Mesenchymal stem cell (in vitro differentiated cells and primary cell): ENCODE results near the gene AGTPBP1.

Source experiments
- DNase-seq: peaks from one replicate; pipeline ENCODE4 v3.0.0-alpha.2; 2013
- H2AFZ ChIP-seq: one replicate; pipeline ENCODE4 v1.6.1; 2013; ENCODE audit warnings: low read depth, mild to moderate bottlenecking, control low read depth, inconsistent platforms, low read length, moderate library complexity
- H2AK5ac ChIP-seq: 2 replicates; pipeline ENCODE4 v1.6.1; 2013; ENCODE audit warnings: low read length, moderate library complexity, mild to moderate bottlenecking, inconsistent platforms; ENCODE audit not compliant: severe bottlenecking
- H2BK120ac ChIP-seq: one replicate; pipeline ENCODE4 v1.6.1; 2013; ENCODE audit warnings: low read depth, mild to moderate bottlenecking, inconsistent platforms, low read length, moderate library complexity
- H2BK12ac ChIP-seq, 2 experiments: one replicate each; pipeline ENCODE4 v1.6.1; 2013; ENCODE audit warnings: inconsistent platforms in 2 of 2, low read length in 2 of 2, mild to moderate bottlenecking in 2 of 2, moderate library complexity in 2 of 2, control low read depth in 1 of 2
- H2BK15ac ChIP-seq: one replicate; pipeline ENCODE4 v1.6.1; 2013; ENCODE audit warnings: mild to moderate bottlenecking, low read depth, inconsistent platforms; ENCODE audit not compliant: poor library complexity, severe bottlenecking
- H2BK5ac ChIP-seq: 2 replicates; pipeline ENCODE4 v1.6.1; 2013; ENCODE audit warnings: low read depth, mild to moderate bottlenecking, low read length, control low read depth, inconsistent platforms; ENCODE audit not compliant: poor library complexity, severe bottlenecking
- H3K14ac ChIP-seq, 2 experiments: one replicate each; pipeline ENCODE4 v1.6.1; 2013; ENCODE audit warnings: inconsistent platforms in 2 of 2, low read length in 2 of 2, control low read depth in 1 of 2, mild to moderate bottlenecking in 1 of 2, moderate library complexity in 1 of 2
- H3K18ac ChIP-seq, 2 experiments: one replicate each; pipeline ENCODE4 v1.6.1; 2013; ENCODE audit warnings: inconsistent platforms in 2 of 2, low read length in 2 of 2, control low read depth in 1 of 2, low read depth in 1 of 2, mild to moderate bottlenecking in 1 of 2
- H3K23ac ChIP-seq, 2 experiments: one replicate each; pipeline ENCODE4 v1.6.1; 2013; ENCODE audit warnings: inconsistent platforms in 2 of 2, low read length in 2 of 2, mild to moderate bottlenecking in 2 of 2, moderate library complexity in 2 of 2, control low read depth in 1 of 2
- H3K27ac ChIP-seq: 2 replicates; pipeline ENCODE4 v1.5.1; 2013; ENCODE audit warnings: mild to moderate bottlenecking, moderate library complexity, low read length, control low read depth, inconsistent platforms; ENCODE audit not compliant: poor library complexity, severe bottlenecking
- H3K27me3 ChIP-seq, 2 experiments: 2 replicates each; pipeline versions ENCODE4 v1.6.1 to v1.7.0; 2013; ENCODE audit warnings: low read length in 2 of 2, mild to moderate bottlenecking in 2 of 2, moderate library complexity in 2 of 2, control low read depth in 1 of 2, inconsistent platforms in 1 of 2; ENCODE audit not compliant: control insufficient read depth in 1 of 2, insufficient read depth in 1 of 2
- H3K36me3 ChIP-seq, 2 experiments: 2 replicates each; pipeline versions ENCODE4 v1.6.1 to v1.7.0; 2013; ENCODE audit warnings: low read length in 2 of 2, control low read depth in 1 of 2, inconsistent platforms in 1 of 2, low read depth in 1 of 2, mild to moderate bottlenecking in 1 of 2; ENCODE audit not compliant: insufficient read depth in 2 of 2, control insufficient read depth in 1 of 2
- H3K4ac ChIP-seq, 2 experiments: one replicate each; pipeline ENCODE4 v1.6.1; 2013; ENCODE audit warnings: inconsistent platforms in 2 of 2, low read length in 2 of 2, mild to moderate bottlenecking in 2 of 2, moderate library complexity in 2 of 2, control low read depth in 1 of 2, low read depth in 1 of 2
- H3K4me1 ChIP-seq: 2 replicates; pipeline ENCODE4 v1.6.1; 2013; ENCODE audit warnings: low read depth, low read length, control low read depth; ENCODE audit not compliant: control insufficient read depth, insufficient read depth
- H3K4me2 ChIP-seq: 2 replicates; pipeline ENCODE4 v1.6.1; 2013; ENCODE audit warnings: low read length, mild to moderate bottlenecking, inconsistent platforms; ENCODE audit not compliant: poor library complexity, severe bottlenecking
- H3K4me3 ChIP-seq, 2 experiments: 2 replicates each; pipeline versions ENCODE4 v1.5.1 to v1.7.0; 2013; ENCODE audit warnings: low read length in 2 of 2, mild to moderate bottlenecking in 2 of 2, control low read depth in 1 of 2, low read depth in 1 of 2; ENCODE audit not compliant: insufficient read depth in 1 of 2
- H3K79me1 ChIP-seq: replicated peaks from 2 replicates; pipeline ENCODE4 v1.6.1; 2013; ENCODE audit warnings: mild to moderate bottlenecking, control low read depth, low read length, inconsistent platforms; ENCODE audit not compliant: poor library complexity, severe bottlenecking
- H3K9ac ChIP-seq: 2 replicates; pipeline ENCODE4 v1.7.0; 2013; ENCODE audit warnings: mild to moderate bottlenecking, low read length, moderate library complexity
- H3K9me3 ChIP-seq: 2 replicates; pipeline ENCODE4 v1.7.0; 2013; ENCODE audit warnings: mild to moderate bottlenecking, low read length; ENCODE audit not compliant: control insufficient read depth
- H4K8ac ChIP-seq: one replicate; pipeline ENCODE4 v1.6.1; 2013; ENCODE audit warnings: inconsistent platforms, mild to moderate bottlenecking, low read length, moderate library complexity
- H4K91ac ChIP-seq: one replicate; pipeline ENCODE4 v1.6.1; 2013; ENCODE audit warnings: mild to moderate bottlenecking, low read length, inconsistent platforms
- WGBS: methylation state at CpG from one replicate; pipeline ENCODE4 v1.1.7; 2013; ENCODE audit warnings: mixed read lengths; 5-methylcytosine and 5-hydroxymethylcytosine counted together

Gene AGTPBP1

DNA sequence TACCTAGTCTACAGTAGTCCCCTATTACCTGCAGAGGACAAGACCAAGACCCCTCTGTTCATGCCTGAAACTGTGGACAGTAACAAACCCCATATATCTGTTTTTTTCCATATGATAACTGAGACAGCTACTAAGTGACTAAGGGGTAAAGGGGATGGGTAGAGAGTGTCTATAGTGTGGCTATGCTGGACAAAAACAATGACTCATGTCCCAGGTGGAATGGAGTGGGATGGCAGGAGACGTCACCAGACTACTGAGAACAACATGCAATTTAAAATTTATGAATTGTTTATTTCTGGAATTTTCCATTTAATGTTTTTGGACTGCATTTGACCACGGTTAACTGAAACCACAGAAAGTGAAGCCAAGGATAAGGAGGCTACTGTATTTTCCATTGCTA lies 171.8 kb downstream of the AGTPBP1 start:
- H4K91ac ChIP-seq = no peak overlapping the region
- H3K14ac ChIP-seq = no peak overlapping the region
- no peak overlapping the region for H2BK5ac ChIP-seq
- H2BK120ac ChIP-seq = no peak overlapping the region
- no peak overlapping the region for H3K4me3 ChIP-seq
- no peak overlapping the region for H2BK15ac ChIP-seq
- H3K4me1 ChIP-seq = no peaks in the 10 kb centered on the region
- no peaks in the 10 kb centered on the region for H3K9me3 ChIP-seq
- peak; percentile 68 for DNase-seq
- H3K4ac ChIP-seq = no peak overlapping the region
- H3K27me3 ChIP-seq = no peaks in the 10 kb centered on the region
- WGBS = 17% methylated on average over 1 of the region's 2 CpGs
- H3K36me3 ChIP-seq = peaks cover 0 to 3% of the 10 kb centered on the region in 2 experiments
- no peak overlapping the region for H3K23ac ChIP-seq
- no peak overlapping the region for H3K27ac ChIP-seq
- H2BK12ac ChIP-seq = no peak overlapping the region
- H2AK5ac ChIP-seq = no peak overlapping the region
- H3K9ac ChIP-seq = no peak overlapping the region
- H3K4me2 ChIP-seq = no peak overlapping the region
- no peak overlapping the region for H3K18ac ChIP-seq
- H3K79me1 ChIP-seq = no peaks in the 10 kb centered on the region
- H4K8ac ChIP-seq = no peak overlapping the region
- no peak overlapping the region for H2AFZ ChIP-seq

DNA sequence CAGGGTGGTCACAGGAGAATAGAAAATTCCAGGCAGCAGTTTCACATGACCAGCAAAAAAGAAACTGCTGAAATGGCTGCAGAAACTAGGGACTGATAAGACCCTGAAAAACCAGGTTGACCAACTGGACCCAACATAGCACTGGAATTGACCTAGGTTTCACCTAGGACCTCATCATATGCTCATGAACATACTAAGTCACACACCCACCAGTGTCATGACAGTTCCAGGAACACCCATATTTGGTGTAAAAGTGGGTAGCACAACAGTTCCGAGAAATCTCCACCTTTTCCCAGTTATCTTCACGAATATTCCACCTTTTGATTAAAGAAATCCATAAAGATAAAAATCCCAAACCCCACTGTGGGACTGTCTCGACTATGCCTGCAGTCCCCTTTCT lies 182.2 kb downstream of the AGTPBP1 start:
- 71% methylated on average over 3 of the region's 3 CpGs for WGBS
- Histone ChIP-seq H3K27me3 (no peaks in the 10 kb centered on the region), H3K18ac (no peak overlapping the region), H2BK120ac (no peak overlapping the region), H3K14ac (no peak overlapping the region), H2AFZ (no peak overlapping the region), H2BK12ac (no peak overlapping the region), H3K9ac (no peak overlapping the region), H3K36me3 (peaks cover 0 to 5% of the 10 kb centered on the region in 2 experiments), H3K4me3 (no peak overlapping the region), H3K4me1 (no peaks in the 10 kb centered on the region), H3K23ac (no peak overlapping the region), H3K27ac (no peak overlapping the region), H2AK5ac (no peak overlapping the region), H2BK15ac (no peak overlapping the region), H3K79me1 (peaks cover 3% of the 10 kb centered on the region), H4K91ac (no peak overlapping the region), H3K4ac (no peak overlapping the region), H2BK5ac (no peak overlapping the region), H4K8ac (no peak overlapping the region), H3K4me2 (no peak overlapping the region), H3K9me3 (no peaks in the 10 kb centered on the region)
- DNase-seq = no peak

DNA sequence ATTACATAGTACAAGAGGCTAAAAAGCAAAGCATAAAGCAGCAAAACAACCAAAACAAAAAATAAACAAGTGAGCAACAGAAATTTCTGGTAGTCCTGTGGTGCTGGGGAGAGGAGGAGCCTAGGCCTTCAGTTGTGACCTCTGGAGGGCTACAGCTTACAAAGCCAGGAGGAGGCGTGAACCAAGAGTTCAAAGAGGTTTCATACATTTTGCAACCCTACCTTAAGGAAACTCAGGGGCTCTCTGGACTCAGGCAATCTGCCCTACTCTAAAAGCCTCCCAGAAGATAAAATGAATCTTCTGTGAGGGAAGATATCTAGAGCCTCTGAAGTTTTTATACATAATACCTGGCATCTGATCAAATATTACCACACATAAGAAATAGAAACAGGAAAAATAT lies 187.4 kb downstream of the AGTPBP1 start:
- Histone ChIP-seq H3K4ac (no peak overlapping the region), H2BK5ac (no peak overlapping the region), H2BK12ac (no peak overlapping the region), H3K79me1 (peaks cover 2% of the 10 kb centered on the region), H3K27me3 (no peaks in the 10 kb centered on the region), H3K9ac (no peak overlapping the region), H3K4me2 (no peak overlapping the region), H3K18ac (no peak overlapping the region), H3K14ac (no peak overlapping the region), H3K36me3 (peaks cover 0 to 4% of the 10 kb centered on the region in 2 experiments), H2BK120ac (no peak overlapping the region), H2AK5ac (no peak overlapping the region), H3K4me3 (no peak overlapping the region), H2AFZ (no peak overlapping the region), H4K91ac (no peak overlapping the region), H3K4me1 (no peaks in the 10 kb centered on the region), H2BK15ac (no peak overlapping the region), H3K27ac (no peak overlapping the region), H4K8ac (no peak overlapping the region), H3K23ac (no peak overlapping the region), H3K9me3 (no peaks in the 10 kb centered on the region)
- WGBS = no CpG with 5 or more reads among the region's 1 CpG
- DNase-seq = no peak

DNA sequence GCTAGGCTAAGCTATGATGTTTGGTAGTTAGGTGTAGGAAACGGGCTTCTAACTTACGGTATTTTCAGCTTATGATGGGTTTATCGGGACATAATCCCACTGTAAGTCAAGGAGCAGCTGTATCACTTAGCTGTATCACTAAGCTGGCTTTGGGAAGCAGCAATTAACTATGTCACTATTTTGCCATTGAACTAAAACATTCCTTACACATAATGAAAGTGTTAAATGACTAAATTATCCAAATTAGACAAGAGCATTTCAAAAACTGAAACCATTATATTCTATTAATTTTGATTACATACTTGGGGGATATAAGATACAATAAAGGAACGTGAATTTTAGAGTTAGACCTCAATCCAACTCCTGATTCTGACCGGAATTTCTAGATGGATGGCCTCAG lies 188.3 kb downstream of the AGTPBP1 start:
- no peak overlapping the region for H2BK15ac ChIP-seq
- no peak overlapping the region for H3K9ac ChIP-seq
- no peaks in the 10 kb centered on the region for H3K4me1 ChIP-seq
- no peak overlapping the region for H3K4ac ChIP-seq
- H4K91ac ChIP-seq = no peak overlapping the region
- H2BK5ac ChIP-seq = no peak overlapping the region
- no peak overlapping the region for H3K23ac ChIP-seq
- no peak for DNase-seq
- no peak overlapping the region for H2BK12ac ChIP-seq
- no peak overlapping the region for H4K8ac ChIP-seq
- H3K18ac ChIP-seq = no peak overlapping the region
- peaks cover 2% of the 10 kb centered on the region for H3K79me1 ChIP-seq
- WGBS = 100% methylated on average over 5 of the region's 5 CpGs
- H3K4me2 ChIP-seq = no peak overlapping the region
- H2AFZ ChIP-seq = no peak overlapping the region
- H3K36me3 ChIP-seq = peaks cover 0 to 4% of the 10 kb centered on the region in 2 experiments
- H3K27me3 ChIP-seq = no peaks in the 10 kb centered on the region
- H2AK5ac ChIP-seq = no peak overlapping the region
- no peak overlapping the region for H3K4me3 ChIP-seq
- no peak overlapping the region for H3K27ac ChIP-seq
- no peaks in the 10 kb centered on the region for H3K9me3 ChIP-seq
- H3K14ac ChIP-seq = no peak overlapping the region
- no peak overlapping the region for H2BK120ac ChIP-seq
